T47D (cell line): ENCODE data around the gene ELAVL2.

Experiments used
- DNase-seq, 2 experiments: peaks; one replicate each; pipeline versions ENCODE4 v3.0.0 to v3.0.0-alpha.2; 2011 to 2012; ENCODE audit warnings: low read depth in 1 of 2, low spot score in 1 of 2
- JUND ChIP-seq: IDR thresholded peaks from 2 replicates; pipeline ENCODE4 v1.6.1; 2012; ENCODE audit warnings: low read depth
- in situ Hi-C: cut with HindIII; loops from 2 replicates; pipeline ENCODE4 v1.10.0; 2016; ENCODE audit warnings: low sequenced_read_pairs, low pct_unique_long_range_greater_than_20kb

ELAVL2 gene

GRCh38 chr9:23775549-23775948 is 50.5 kb downstream of the ELAVL2 start:
- peak in 1 of 2 experiments; percentile 3 for DNase-seq
- no peak for TF ChIP-seq JUND
- in situ Hi-C loops, result no loop called here

- DNase-seq, result no peak
- no peak for TF ChIP-seq JUND
- in situ Hi-C loops, result no loop called here
Observed at GRCh38 chr9:23774266-23774665, 51.8 kb downstream of the ELAVL2 start.

GRCh38 chr9:23772385-23772783 is 53.7 kb downstream of the ELAVL2 start:
- no peak for DNase-seq
- TF ChIP-seq JUND, result no peak
- in situ Hi-C loops, result no loop called here

DNA sequence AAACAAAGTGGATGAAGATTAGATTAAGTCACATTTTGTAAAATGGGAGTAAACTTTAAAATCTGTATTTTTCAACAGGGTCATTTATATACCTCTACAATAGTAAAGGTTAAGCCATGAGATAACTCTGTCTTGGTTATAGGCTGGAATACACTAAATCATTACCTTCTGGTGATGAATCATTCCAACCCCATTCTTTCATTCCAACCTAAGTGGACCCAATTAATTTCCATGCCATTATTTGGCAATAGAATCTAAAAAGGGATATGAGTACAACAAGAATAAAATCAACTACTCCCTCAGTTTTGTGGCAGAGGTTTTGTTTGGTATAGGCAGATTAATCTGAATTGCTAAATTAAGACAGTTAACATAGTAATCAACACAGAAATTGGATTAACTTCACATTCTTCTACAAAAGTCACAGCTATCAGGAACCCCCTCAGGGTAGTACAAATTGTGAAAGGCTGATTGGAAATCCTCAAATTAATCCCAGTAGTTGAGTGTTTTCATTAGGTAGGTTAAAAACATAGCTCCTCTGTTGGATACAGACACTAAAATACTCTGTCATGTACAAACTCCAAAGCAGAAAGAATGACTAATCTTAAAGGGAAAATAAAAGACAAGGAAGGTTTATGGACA is 54.2 kb downstream of the ELAVL2 start:
- no peak for DNase-seq
- TF ChIP-seq JUND, result no peak
- in situ Hi-C loops, result no loop called here

- DNase-seq, result peak in 1 of 2 experiments; percentile 77
- in situ Hi-C loops, result no loop called here
- no peak for TF ChIP-seq JUND
Observed at GRCh38 chr9:23769307-23769935, 56.6 kb downstream of the ELAVL2 start.

DNA sequence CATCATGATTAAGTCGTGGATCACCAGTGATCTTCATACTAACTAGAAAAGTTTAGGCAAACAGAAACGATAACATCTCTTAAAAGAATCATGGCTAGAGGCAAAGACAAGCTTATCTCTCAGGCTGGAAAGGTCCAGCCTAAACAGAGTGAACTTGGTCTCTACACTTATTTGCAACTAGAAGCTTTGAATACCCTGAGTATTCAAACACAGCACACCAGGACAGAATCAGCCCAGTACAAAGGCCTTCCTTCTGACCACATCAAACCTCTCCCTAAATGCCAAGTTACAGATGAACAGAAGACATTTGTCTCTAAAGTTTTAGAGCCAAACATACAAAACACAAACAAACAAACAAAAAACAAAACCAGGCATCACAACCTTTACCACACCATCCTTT is 57.2 kb downstream of the ELAVL2 start:
- in situ Hi-C loops, result no loop called here
- no peak for TF ChIP-seq JUND
- no peak for DNase-seq

- TF ChIP-seq JUND, result no peak
- in situ Hi-C loops, result no loop called here
- DNase-seq, result no peak
Observed at GRCh38 chr9:23766613-23767012, 59.4 kb downstream of the ELAVL2 start.

DNA sequence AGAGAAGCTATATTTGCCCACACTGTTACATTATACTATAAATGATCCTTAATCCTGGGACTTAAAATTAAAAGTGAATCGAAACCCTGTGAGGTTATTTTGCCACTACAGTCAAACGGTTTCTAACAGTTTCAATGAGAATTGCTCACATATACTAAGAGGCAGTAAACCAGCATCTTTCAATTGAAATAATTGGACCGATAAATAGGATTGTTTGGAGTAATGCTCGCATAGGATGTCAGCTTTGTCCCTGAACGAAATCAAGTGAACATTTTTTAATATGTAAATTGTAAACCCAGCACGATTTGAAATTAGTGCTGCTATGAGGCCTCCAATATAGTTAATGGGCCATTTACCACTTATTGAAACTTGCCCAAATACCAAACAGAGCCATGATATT is 60.5 kb downstream of the ELAVL2 start:
- no peak for DNase-seq
- no peak for TF ChIP-seq JUND
- in situ Hi-C loops, result no loop called here

GRCh38 chr9:23764219-23764618 is 61.8 kb downstream of the ELAVL2 start:
- TF ChIP-seq JUND, result no peak
- no peak for DNase-seq
- in situ Hi-C loops, result no loop called here

DNA sequence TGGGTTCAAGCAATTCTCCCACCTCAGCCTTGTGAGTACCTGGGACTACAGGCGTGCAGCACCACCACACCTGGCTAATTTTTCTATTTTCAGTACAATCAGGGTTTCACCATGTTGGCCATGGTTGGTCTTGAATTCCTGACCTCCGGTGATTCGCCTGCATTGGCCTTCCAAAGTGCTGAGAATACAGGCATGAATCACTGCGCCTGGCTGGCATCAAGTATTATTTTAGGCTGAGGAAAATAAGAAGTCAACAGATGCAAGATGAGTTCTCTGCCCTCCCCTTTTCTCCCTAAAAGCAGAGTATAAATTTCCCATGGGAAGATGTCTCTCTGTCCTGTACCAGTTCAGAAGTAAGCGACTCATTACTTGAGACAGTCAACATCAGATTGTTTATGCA is 71.5 kb downstream of the ELAVL2 start:
- DNase-seq, result no peak
- TF ChIP-seq JUND, result no peak
- in situ Hi-C loops, result no loop called here

GRCh38 chr9:23752859-23753258 is 73.2 kb downstream of the ELAVL2 start:
- in situ Hi-C loops, result no loop called here
- DNase-seq, result no peak
- TF ChIP-seq JUND, result no peak

DNA sequence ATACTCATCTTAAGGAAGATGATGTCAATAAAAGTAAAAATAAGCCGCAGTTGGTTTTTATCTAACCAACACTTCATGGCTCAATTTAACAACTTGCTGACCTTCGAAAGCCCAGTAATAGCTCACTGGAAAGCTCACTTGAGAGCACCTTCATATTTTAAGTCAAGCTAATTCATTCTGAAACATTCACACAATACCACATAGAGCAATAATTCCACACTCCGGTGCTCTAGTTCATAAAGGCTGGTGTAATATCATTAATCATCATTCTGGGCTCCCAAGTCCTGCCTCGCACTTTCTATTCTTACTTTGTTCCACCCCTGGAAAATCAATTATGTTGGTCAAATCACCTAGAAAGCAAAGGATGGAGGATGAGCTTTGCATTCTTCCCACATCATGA is 74.4 kb downstream of the ELAVL2 start:
- in situ Hi-C loops, result no loop called here
- TF ChIP-seq JUND, result no peak

DNA sequence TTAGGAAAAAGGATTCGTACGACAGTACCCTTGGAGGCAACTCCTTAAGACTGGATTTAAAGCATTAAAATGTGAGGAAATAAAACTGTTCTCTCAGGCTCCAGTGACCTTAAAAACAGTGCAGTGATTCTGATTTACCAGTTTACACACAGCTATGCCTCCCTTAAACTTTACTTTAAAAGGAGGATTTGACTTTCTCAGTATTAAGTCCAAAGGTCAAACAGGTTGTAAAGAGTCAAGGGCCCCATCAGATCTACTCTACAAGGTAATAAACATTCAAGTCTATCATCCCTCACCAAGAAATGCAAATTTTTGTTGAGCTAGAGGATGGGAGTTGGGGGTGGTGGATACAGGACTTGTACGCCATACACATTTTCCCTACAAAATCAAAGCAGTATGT is 75.2 kb downstream of the ELAVL2 start:
- DNase-seq, result no peak
- in situ Hi-C loops, result no loop called here
- no peak for TF ChIP-seq JUND

More for the DNA sequence above, 74.4 kb downstream of the ELAVL2 start:
- DNase-seq, result no peak
